K562 (cell line): Measurements from ENCODE around the gene SOCS3. TPM values are rescaled to one million over a fixed set of nuclear protein-coding genes. Genes with fewer than 3 reads are reported as not detected.

Source experiments
- ELK3 ChIP-seq: fragments of 450-650 bp; formaldehyde crosslinking; IDR thresholded peaks from 2 replicates; pipeline ENCODE4 v1.4.0; 2020; ENCODE audit warnings: mild to moderate bottlenecking
- ERF ChIP-seq: fragments of 450-650 bp; formaldehyde crosslinking; IDR thresholded peaks from 2 replicates; pipeline ENCODE4 v1.4.0; 2020; ENCODE audit warnings: mild to moderate bottlenecking, mixed read lengths
- ETV6 ChIP-seq, 3 experiments: fragments of 150-350 bp in 1 of 3; sonication (generic) in 1 of 3; formaldehyde crosslinking in 1 of 3; IDR thresholded peaks; 2 replicates each; pipeline versions ENCODE4 v1.6.1 to v1.8.0; 2014 to 2022; ENCODE audit warnings: borderline replicate concordance in 2 of 3, low read depth in 2 of 3, antibody characterized with exemption in 1 of 3, low read length in 1 of 3, mild to moderate bottlenecking in 1 of 3, missing genetic modification reagents in 1 of 3
- NONO ChIP-seq, 2 experiments: fragments of 200-400 bp in 1 of 2; fragments of 450-650 bp in 1 of 2; formaldehyde crosslinking in 1 of 2; IDR thresholded peaks; 2 replicates each; pipeline ENCODE4 v1.6.1; 2017; ENCODE audit warnings: low read depth in 2 of 2, mild to moderate bottlenecking in 2 of 2, moderate library complexity in 2 of 2, low read length in 1 of 2
- POLR2A ChIP-seq: fragments of 450-650 bp; conservative IDR thresholded peaks from 2 replicates; pipeline ENCODE4 v1.6.1; 2016
- TAF1 ChIP-seq: IDR thresholded peaks from 2 replicates; pipeline ENCODE4 v1.6.1; 2011; ENCODE audit warnings: mild to moderate bottlenecking, low read length, moderate library complexity; ENCODE audit not compliant: insufficient read depth, control insufficient read depth, severe bottlenecking; ENCODE audit errors: extremely low read depth
- TGIF2 ChIP-seq: sonication (generic); formaldehyde crosslinking; IDR thresholded peaks from 2 replicates; pipeline ENCODE4 v1.8.1; 2022; ENCODE audit warnings: mild to moderate bottlenecking, missing genetic modification reagents, moderate library complexity
- UBTF ChIP-seq, 2 experiments: IDR thresholded peaks; 2 replicates each; pipeline ENCODE4 v1.6.1; 2012; ENCODE audit warnings: improper control_type of control experiment in 2 of 2, low read depth in 2 of 2, low read length in 2 of 2, borderline replicate concordance in 1 of 2
- XRCC5 ChIP-seq: fragments of 200-400 bp; formaldehyde crosslinking; IDR thresholded peaks from 2 replicates; pipeline ENCODE4 v1.6.1; 2017; ENCODE audit warnings: low read depth, mild to moderate bottlenecking, low read length
- ZC3H4 ChIP-seq: sonication (generic); formaldehyde crosslinking; IDR thresholded peaks from 2 replicates; pipeline ENCODE4 v1.9.0; 2021; ENCODE audit warnings: missing genetic modification reagents, borderline replicate concordance
- ZSCAN29 ChIP-seq: fragments of 450-650 bp; IDR thresholded peaks from 2 replicates; pipeline ENCODE4 v1.6.1; 2017
- polyA plus RNA-seq, 8 experiments: library from polyadenylated mRNA; depleted of rRNA in 4 of 8; stranded (reverse) in 5 of 8; unstranded in 3 of 8; fragments of >200 nt; fragmentation: Nextera tagmentation in 2 of 8; fragmentation: Illumina TruSeq in 1 of 8; extraction: Ambion mirVana in 2 of 8; extraction: Trizol in 1 of 8; gene quantifications; 2 replicates each; pipeline versions ENCODE4 v1.2.1 to v1.2.3, GENCODE V29; 2011 to 2014; ENCODE audit warnings: inconsistent platforms in 1 of 8, missing spikeins in 1 of 8
- total RNA-seq, 7 experiments: library from RNA; depleted of rRNA in 6 of 7; stranded (reverse); fragments of >200 nt in 6 of 7; fragmentation: Illumina TruSeq in 2 of 7; extraction: Trizol in 2 of 7; gene quantifications; 2 replicates each; pipeline versions ENCODE4 v1.2.1 to v1.2.3, GENCODE V29; 2011 to 2021; ENCODE audit warnings: low replicate concordance in 1 of 7
- TF ChIP-seq, protein P1 (sequence below), 2 experiments: fragments of 450-650 bp in 1 of 2; sonication (generic) in 1 of 2; formaldehyde crosslinking in 1 of 2; IDR thresholded peaks; 2 replicates each; pipeline versions ENCODE4 v1.7.1 to v1.9.0; 2016 to 2022; ENCODE audit warnings: inconsistent platforms in 1 of 2, mild to moderate bottlenecking in 1 of 2, missing genetic modification reagents in 1 of 2

The SOCS3 gene
- total and polyA plus RNA-seq, 9 of the 15 experiments (the other 6 are each of a cell fraction or from before 2014, with no cell fraction given): 0.56 to 38.9 (median 13.7) TPM

DNA sequence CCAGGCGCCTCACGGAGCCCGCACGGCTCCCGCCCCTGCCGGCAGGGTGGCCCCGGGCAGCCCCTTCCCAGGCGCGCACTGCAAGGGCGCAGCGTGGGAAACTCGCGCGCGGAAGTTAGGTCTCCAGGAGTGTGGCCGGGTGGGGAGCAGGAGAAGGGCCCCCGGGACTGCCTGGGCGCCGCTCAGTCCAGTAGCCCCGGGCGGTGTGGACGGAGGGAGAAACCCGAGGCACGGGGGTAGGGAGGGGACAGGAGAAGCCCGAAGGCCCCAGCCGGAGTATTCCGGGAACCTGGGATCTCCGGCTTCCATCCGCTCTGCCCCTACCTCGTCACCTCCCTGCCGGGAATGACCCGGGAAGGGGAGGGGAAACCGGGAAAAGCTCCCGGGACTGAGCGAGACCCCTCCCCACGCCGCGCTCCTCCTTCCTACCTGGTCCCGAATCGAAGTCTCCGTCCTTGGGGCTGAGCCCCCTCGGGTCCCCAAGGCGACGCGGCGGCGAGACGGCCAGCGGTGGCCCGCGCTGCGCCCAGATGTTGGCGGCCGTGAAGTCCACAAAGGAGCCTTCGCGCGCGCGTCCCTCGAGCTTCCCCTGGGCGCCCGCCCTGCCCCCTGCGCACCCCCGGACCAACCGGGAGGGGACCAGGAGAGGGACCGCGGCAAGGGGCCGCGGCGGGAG, 418 bp downstream of the SOCS3 start (continued):
- no peak; the same call in 1 of the 2 replicates for TF ChIP-seq ERF
- TF ChIP-seq ZSCAN29: no peak
- peak in 1 of 2 experiments; percentile 100; a peak in 1 of 4 replicates for TF ChIP-seq NONO (IDR thresholded peaks at IDR 0.05; ENCODE audit: low read depth in 2 of 2, low read length in 1 of 2)
- TF ChIP-seq ELK3: no peak
- TF ChIP-seq XRCC5: 0 out of 2 replicates have a peak, but pooled peaks have one; percentile 6
- TF ChIP-seq POLR2A: no peak
- TF ChIP-seq UBTF (IDR thresholded peaks at IDR 0.05; ENCODE audit: borderline replicate concordance in 1 of 2, low read depth in 2 of 2, low read length in 2 of 2): peak in 1 of 2 experiments; percentile 43; a peak in 1 of 4 replicates
- TF ChIP-seq, protein P1, sequence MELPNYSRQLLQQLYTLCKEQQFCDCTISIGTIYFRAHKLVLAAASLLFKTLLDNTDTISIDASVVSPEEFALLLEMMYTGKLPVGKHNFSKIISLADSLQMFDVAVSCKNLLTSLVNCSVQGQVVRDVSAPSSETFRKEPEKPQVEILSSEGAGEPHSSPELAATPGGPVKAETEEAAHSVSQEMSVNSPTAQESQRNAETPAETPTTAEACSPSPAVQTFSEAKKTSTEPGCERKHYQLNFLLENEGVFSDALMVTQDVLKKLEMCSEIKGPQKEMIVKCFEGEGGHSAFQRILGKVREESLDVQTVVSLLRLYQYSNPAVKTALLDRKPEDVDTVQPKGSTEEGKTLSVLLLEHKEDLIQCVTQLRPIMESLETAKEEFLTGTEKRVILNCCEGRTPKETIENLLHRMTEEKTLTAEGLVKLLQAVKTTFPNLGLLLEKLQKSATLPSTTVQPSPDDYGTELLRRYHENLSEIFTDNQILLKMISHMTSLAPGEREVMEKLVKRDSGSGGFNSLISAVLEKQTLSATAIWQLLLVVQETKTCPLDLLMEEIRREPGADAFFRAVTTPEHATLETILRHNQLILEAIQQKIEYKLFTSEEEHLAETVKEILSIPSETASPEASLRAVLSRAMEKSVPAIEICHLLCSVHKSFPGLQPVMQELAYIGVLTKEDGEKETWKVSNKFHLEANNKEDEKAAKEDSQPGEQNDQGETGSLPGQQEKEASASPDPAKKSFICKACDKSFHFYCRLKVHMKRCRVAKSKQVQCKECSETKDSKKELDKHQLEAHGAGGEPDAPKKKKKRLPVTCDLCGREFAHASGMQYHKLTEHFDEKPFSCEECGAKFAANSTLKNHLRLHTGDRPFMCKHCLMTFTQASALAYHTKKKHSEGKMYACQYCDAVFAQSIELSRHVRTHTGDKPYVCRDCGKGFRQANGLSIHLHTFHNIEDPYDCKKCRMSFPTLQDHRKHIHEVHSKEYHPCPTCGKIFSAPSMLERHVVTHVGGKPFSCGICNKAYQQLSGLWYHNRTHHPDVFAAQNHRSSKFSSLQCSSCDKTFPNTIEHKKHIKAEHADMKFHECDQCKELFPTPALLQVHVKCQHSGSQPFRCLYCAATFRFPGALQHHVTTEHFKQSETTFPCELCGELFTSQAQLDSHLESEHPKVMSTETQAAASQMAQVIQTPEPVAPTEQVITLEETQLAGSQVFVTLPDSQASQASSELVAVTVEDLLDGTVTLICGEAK (IDR thresholded peaks at IDR 0.05): 0 out of 2 replicates have a peak, but pooled peaks have one; percentile 50
- TF ChIP-seq, protein P1 (CRISPR knock-in tag; IDR thresholded peaks at IDR 0.05): no peak
- TF ChIP-seq ZC3H4 (CRISPR knock-in tag): 0 out of 2 replicates have a peak, but pooled peaks have one; percentile 65
- no peak for TF ChIP-seq ETV6 (IDR thresholded peaks at IDR 0.05; ENCODE audit: borderline replicate concordance in 1 of 2, low read depth in 2 of 2, low read length in 1 of 2)
- peak; percentile 50; the same call in 1 of the 2 replicates for TF ChIP-seq ETV6 (CRISPR knock-in tag; IDR thresholded peaks at IDR 0.05; ENCODE audit: borderline replicate concordance)
- no peak for TF ChIP-seq TAF1
- TF ChIP-seq TGIF2 (CRISPR knock-in tag): peak; percentile 69
